Measurements from ENCODE around the gene ATP8B2. TPM values are rescaled to one million over a fixed set of nuclear protein-coding genes. Genes with fewer than 3 reads are reported as not detected.
"Not testable (repeated sequence)": the region's sequence is repeated elsewhere in the genome, so short reads cannot be mapped to it uniquely, and the experiment has no call there.

ATP8B2 gene
- polyA plus RNA-seq, 1 of the 3 experiments (the other 2 are of a cell fraction), result 50.7 TPM

GRCh38 chr1:154337253-154337894 lies 12.0 kb downstream of the ATP8B2 start (continued):
- TF ChIP-seq, protein P1, sequence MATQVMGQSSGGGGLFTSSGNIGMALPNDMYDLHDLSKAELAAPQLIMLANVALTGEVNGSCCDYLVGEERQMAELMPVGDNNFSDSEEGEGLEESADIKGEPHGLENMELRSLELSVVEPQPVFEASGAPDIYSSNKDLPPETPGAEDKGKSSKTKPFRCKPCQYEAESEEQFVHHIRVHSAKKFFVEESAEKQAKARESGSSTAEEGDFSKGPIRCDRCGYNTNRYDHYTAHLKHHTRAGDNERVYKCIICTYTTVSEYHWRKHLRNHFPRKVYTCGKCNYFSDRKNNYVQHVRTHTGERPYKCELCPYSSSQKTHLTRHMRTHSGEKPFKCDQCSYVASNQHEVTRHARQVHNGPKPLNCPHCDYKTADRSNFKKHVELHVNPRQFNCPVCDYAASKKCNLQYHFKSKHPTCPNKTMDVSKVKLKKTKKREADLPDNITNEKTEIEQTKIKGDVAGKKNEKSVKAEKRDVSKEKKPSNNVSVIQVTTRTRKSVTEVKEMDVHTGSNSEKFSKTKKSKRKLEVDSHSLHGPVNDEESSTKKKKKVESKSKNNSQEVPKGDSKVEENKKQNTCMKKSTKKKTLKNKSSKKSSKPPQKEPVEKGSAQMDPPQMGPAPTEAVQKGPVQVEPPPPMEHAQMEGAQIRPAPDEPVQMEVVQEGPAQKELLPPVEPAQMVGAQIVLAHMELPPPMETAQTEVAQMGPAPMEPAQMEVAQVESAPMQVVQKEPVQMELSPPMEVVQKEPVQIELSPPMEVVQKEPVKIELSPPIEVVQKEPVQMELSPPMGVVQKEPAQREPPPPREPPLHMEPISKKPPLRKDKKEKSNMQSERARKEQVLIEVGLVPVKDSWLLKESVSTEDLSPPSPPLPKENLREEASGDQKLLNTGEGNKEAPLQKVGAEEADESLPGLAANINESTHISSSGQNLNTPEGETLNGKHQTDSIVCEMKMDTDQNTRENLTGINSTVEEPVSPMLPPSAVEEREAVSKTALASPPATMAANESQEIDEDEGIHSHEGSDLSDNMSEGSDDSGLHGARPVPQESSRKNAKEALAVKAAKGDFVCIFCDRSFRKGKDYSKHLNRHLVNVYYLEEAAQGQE (IDR thresholded peaks at IDR 0.05; ENCODE audit: low read depth, low read length), result no peak
- TF ChIP-seq FOSL2 (IDR thresholded peaks at IDR 0.05; ENCODE audit: borderline replicate concordance, low read depth) (no peak), ELF1 (IDR thresholded peaks at IDR 0.05) (no peak), YY1 (IDR thresholded peaks at IDR 0.05; ENCODE audit: low read depth) (no peak), NFIC (IDR thresholded peaks at IDR 0.05; ENCODE audit: borderline replicate concordance) (no peak), RXRA (IDR thresholded peaks at IDR 0.05; ENCODE audit: borderline replicate concordance, low read depth) (no peak)

- Histone ChIP-seq H3K36me3 (replicated peaks in 1 of 2; ENCODE audit: control insufficient read depth in 1 of 2, insufficient read depth in 2 of 2, low read length in 1 of 2) (peaks cover 48 to 76% of the 10 kb centered on the region in 2 experiments), H3F3A (replicated peaks; ENCODE audit: insufficient read depth) (peaks cover 11% of the 10 kb centered on the region), H3K4me2 (no peak overlapping the region), H4K20me1 (ENCODE audit: insufficient read depth) (no peaks in the 10 kb centered on the region), H3K9me3 (no peaks in the 10 kb centered on the region), H2AFZ (ENCODE audit: low read depth) (no peak overlapping the region), H3K4me3 (ENCODE audit: low read depth in 2 of 2, low read length in 1 of 2) (no peak overlapping the region), H3K4me1 (ENCODE audit: control insufficient read depth in 1 of 2, insufficient read depth in 2 of 2, low read depth in 1 of 2, low read length in 1 of 2) (peaks cover 0 to 7% of the 10 kb centered on the region in 2 experiments; a peak in 2 of 4 replicates), H3K27ac (ENCODE audit: low read depth in 2 of 2, low read length in 1 of 2) (no peak overlapping the region), H3K79me2 (ENCODE audit: insufficient read depth) (no peaks in the 10 kb centered on the region), H3K9me2 (no peaks in the 10 kb centered on the region), H3K9ac (no peak overlapping the region), H3K27me3 (ENCODE audit: insufficient read depth) (no peaks in the 10 kb centered on the region)
- CTCF ChIA-PET, result interaction anchor here (6.7 kb wide), 1 partner anchor 13 kb away, joined by 99 read pairs; the partner anchor contains the start of gene ATP8B2
- no peak for TF ChIP-seq FOXM1 (IDR thresholded peaks at IDR 0.05; ENCODE audit: low read depth)
- no peak for TF ChIP-seq ELF1 (IDR thresholded peaks at IDR 0.05)
- TF ChIP-seq GATA2 (CRISPR knock-in tag; IDR thresholded peaks at IDR 0.05), result no peak
- no peak for TF ChIP-seq USF2 (IDR thresholded peaks at IDR 0.05; ENCODE audit: borderline replicate concordance, low read depth, low read length)
- TF ChIP-seq GABPA (IDR thresholded peaks at IDR 0.05; ENCODE audit: low read depth), result no peak
- TF ChIP-seq, protein P2, sequence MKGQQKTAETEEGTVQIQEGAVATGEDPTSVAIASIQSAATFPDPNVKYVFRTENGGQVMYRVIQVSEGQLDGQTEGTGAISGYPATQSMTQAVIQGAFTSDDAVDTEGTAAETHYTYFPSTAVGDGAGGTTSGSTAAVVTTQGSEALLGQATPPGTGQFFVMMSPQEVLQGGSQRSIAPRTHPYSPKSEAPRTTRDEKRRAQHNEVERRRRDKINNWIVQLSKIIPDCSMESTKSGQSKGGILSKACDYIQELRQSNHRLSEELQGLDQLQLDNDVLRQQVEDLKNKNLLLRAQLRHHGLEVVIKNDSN (IDR thresholded peaks at IDR 0.05; ENCODE audit: borderline replicate concordance, low read depth), result no peak
- TF ChIP-seq EP300 (IDR thresholded peaks at IDR 0.05; ENCODE audit: borderline replicate concordance in 1 of 2, low read depth in 1 of 2, low read length in 1 of 2), result no peak
- 96% methylated on average over 2 of the region's 2 CpGs for WGBS (ENCODE audit: low lambda C conversion rate)
- POLR2A ChIA-PET, result no interaction called here
- DNase-seq, result no peak
Observed at GRCh38 chr1:154338875-154339274, 13.6 kb downstream of the ATP8B2 start.

DNA sequence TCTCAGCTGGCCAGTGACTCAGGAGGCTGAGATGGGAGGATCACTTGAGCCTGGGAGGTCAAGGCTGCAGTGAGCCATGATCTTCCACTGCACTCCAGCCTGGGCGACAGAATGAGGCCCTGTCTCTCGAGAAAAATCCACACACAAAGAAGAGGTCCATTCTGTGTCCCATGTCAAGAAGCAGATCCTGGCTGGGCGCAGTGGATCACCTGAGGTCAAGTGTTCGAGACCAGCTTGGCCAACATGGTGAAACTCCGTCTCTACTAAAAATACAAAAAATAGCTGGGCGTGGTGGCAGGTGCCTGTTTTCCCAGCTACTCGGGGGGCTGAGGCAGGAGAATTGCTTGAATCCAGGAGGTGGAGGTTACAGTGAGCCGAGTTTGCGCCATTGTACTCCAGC lies 16.0 kb downstream of the ATP8B2 start:
- CTCF ChIA-PET; H3K4me2 ChIP-seq; H3F3A ChIP-seq (replicated peaks; ENCODE audit: insufficient read depth); H3K4me3 ChIP-seq (ENCODE audit: low read depth in 2 of 2, low read length in 1 of 2); POLR2A ChIA-PET; H3K9me3 ChIP-seq; H3K9ac ChIP-seq; DNase-seq; H3K27me3 ChIP-seq (ENCODE audit: insufficient read depth); H3K4me1 ChIP-seq (ENCODE audit: control insufficient read depth in 1 of 2, insufficient read depth in 2 of 2, low read depth in 1 of 2, low read length in 1 of 2); H4K20me1 ChIP-seq (ENCODE audit: insufficient read depth); H2AFZ ChIP-seq (ENCODE audit: low read depth); H3K9me2 ChIP-seq; H3K27ac ChIP-seq (ENCODE audit: low read depth in 2 of 2, low read length in 1 of 2); H3K79me2 ChIP-seq (ENCODE audit: insufficient read depth): not testable (repeated sequence)
- 94% methylated on average over 9 of the region's 9 CpGs for WGBS (ENCODE audit: low lambda C conversion rate)
- peaks cover 54 to 86% of the 10 kb centered on the region in 2 experiments for H3K36me3 ChIP-seq (replicated peaks in 1 of 2; ENCODE audit: control insufficient read depth in 1 of 2, insufficient read depth in 2 of 2, low read length in 1 of 2)
